Measurements from ENCODE around the gene MASP1.

The MASP1 gene

GRCh38 chr3:187291512-187292132 lies at the start of gene MASP1:
MASP1 (minus strand) TSS chr3:187291737; CDS start chr3:187291632, 105 bp downstream.
- no peak for DNase-seq (ENCODE audit: low spot score in 2 of 2)
- in situ Hi-C loops (cut with MboI; ENCODE audit: low sequenced_read_pairs) = no loop called here
- Histone ChIP-seq H3K36me3 (replicated peaks) (no peaks in the 10 kb centered on the region), H3K4me3 (no peak within 1 kb of the TSS), H3K9me3 (no peaks in the 10 kb centered on the region), H3K4me1 (peaks cover 3% of the 10 kb centered on the region; the same call in 1 of the 2 replicates), H3K27me3 (ENCODE audit: low read depth) (no peaks in the 10 kb centered on the region)

- Histone ChIP-seq H3K4me3 (no peak overlapping the region), H3K36me3 (replicated peaks) (no peaks in the 10 kb centered on the region), H3K9me3 (no peaks in the 10 kb centered on the region), H3K4me1 (no peaks in the 10 kb centered on the region), H3K27me3 (ENCODE audit: low read depth) (no peaks in the 10 kb centered on the region)
- in situ Hi-C loops (cut with MboI; ENCODE audit: low sequenced_read_pairs) = no loop called here
- DNase-seq (ENCODE audit: low spot score in 2 of 2) = no peak
Measured at GRCh38 chr3:187340578-187340977, 49.0 kb upstream of the MASP1 start.

GRCh38 chr3:187336322-187336721 lies 44.8 kb upstream of the MASP1 start:
- Histone ChIP-seq H3K4me3 (no peak overlapping the region), H3K4me1 (no peaks in the 10 kb centered on the region), H3K36me3 (replicated peaks) (no peaks in the 10 kb centered on the region), H3K9me3 (no peaks in the 10 kb centered on the region), H3K27me3 (ENCODE audit: low read depth) (peaks cover 2% of the 10 kb centered on the region; the same call in 1 of the 2 replicates)
- in situ Hi-C loops (cut with MboI; ENCODE audit: low sequenced_read_pairs) = no loop called here
- DNase-seq (ENCODE audit: low spot score in 2 of 2) = no peak

- in situ Hi-C loops (cut with MboI; ENCODE audit: low sequenced_read_pairs) = no loop called here
- Histone ChIP-seq H3K4me3 (no peak overlapping the region), H3K9me3 (no peaks in the 10 kb centered on the region), H3K36me3 (replicated peaks) (no peaks in the 10 kb centered on the region), H3K27me3 (ENCODE audit: low read depth) (peaks cover 2% of the 10 kb centered on the region; the same call in 1 of the 2 replicates), H3K4me1 (no peaks in the 10 kb centered on the region)
- no peak for DNase-seq (ENCODE audit: low spot score in 2 of 2)
Measured at GRCh38 chr3:187334904-187335303, 43.4 kb upstream of the MASP1 start.

- Histone ChIP-seq H3K27me3 (ENCODE audit: low read depth) (peaks cover 19% of the 10 kb centered on the region), H3K4me3 (no peak overlapping the region), H3K9me3 (no peaks in the 10 kb centered on the region), H3K4me1 (no peaks in the 10 kb centered on the region), H3K36me3 (replicated peaks) (no peaks in the 10 kb centered on the region)
- in situ Hi-C loops (cut with MboI; ENCODE audit: low sequenced_read_pairs) = no loop called here
- no peak for DNase-seq (ENCODE audit: low spot score in 2 of 2)
Measured at GRCh38 chr3:187328691-187329090, 37.2 kb upstream of the MASP1 start.

- DNase-seq (ENCODE audit: low spot score in 2 of 2) = no peak
- H3K4me1 ChIP-seq = no peaks in the 10 kb centered on the region
- no peaks in the 10 kb centered on the region for H3K9me3 ChIP-seq
- H3K36me3 ChIP-seq (replicated peaks) = no peaks in the 10 kb centered on the region
- peaks cover 18% of the 10 kb centered on the region for H3K27me3 ChIP-seq (ENCODE audit: low read depth)
- H3K4me3 ChIP-seq = no peak overlapping the region
- in situ Hi-C loops (cut with MboI; ENCODE audit: low sequenced_read_pairs) = no loop called here
Measured at GRCh38 chr3:187327845-187328244, 36.3 kb upstream of the MASP1 start.

- in situ Hi-C loops (cut with MboI; ENCODE audit: low sequenced_read_pairs) = no loop called here
- no peak for DNase-seq (ENCODE audit: low spot score in 2 of 2)
- H3K36me3 ChIP-seq (replicated peaks) = no peaks in the 10 kb centered on the region
- H3K27me3 ChIP-seq (ENCODE audit: low read depth) = peaks cover 20% of the 10 kb centered on the region
- no peaks in the 10 kb centered on the region for H3K4me1 ChIP-seq
- H3K9me3 ChIP-seq = no peaks in the 10 kb centered on the region
- no peak overlapping the region for H3K4me3 ChIP-seq
Measured at GRCh38 chr3:187325632-187326031, 34.1 kb upstream of the MASP1 start.

- peaks cover 23% of the 10 kb centered on the region for H3K27me3 ChIP-seq (ENCODE audit: low read depth)
- in situ Hi-C loops (cut with MboI; ENCODE audit: low sequenced_read_pairs) = no loop called here
- H3K4me1 ChIP-seq = peaks cover 7% of the 10 kb centered on the region; the same call in 1 of the 2 replicates
- no peak for DNase-seq (ENCODE audit: low spot score in 2 of 2)
- no peak overlapping the region for H3K4me3 ChIP-seq
- H3K9me3 ChIP-seq = no peaks in the 10 kb centered on the region
- no peaks in the 10 kb centered on the region for H3K36me3 ChIP-seq (replicated peaks)
Measured at GRCh38 chr3:187323091-187323490, 31.6 kb upstream of the MASP1 start.

- H3K27me3 ChIP-seq (ENCODE audit: low read depth) = peaks cover 20% of the 10 kb centered on the region
- in situ Hi-C loops (cut with MboI; ENCODE audit: low sequenced_read_pairs) = no loop called here
- DNase-seq (ENCODE audit: low spot score in 2 of 2) = no peak
- H3K4me1 ChIP-seq = peaks cover 7% of the 10 kb centered on the region; the same call in 1 of the 2 replicates
- H3K36me3 ChIP-seq (replicated peaks) = no peaks in the 10 kb centered on the region
- H3K9me3 ChIP-seq = no peaks in the 10 kb centered on the region
- no peak overlapping the region for H3K4me3 ChIP-seq
Measured at GRCh38 chr3:187322291-187322690, 30.8 kb upstream of the MASP1 start.

- no peak for DNase-seq (ENCODE audit: low spot score in 2 of 2)
- Histone ChIP-seq H3K4me1 (peaks cover 7% of the 10 kb centered on the region; the same call in 1 of the 2 replicates), H3K36me3 (replicated peaks) (no peaks in the 10 kb centered on the region), H3K9me3 (no peaks in the 10 kb centered on the region), H3K4me3 (no peak overlapping the region), H3K27me3 (ENCODE audit: low read depth) (peaks cover 22% of the 10 kb centered on the region)
- in situ Hi-C loops (cut with MboI; ENCODE audit: low sequenced_read_pairs) = no loop called here
Measured at GRCh38 chr3:187321766-187322165, 30.2 kb upstream of the MASP1 start.

GRCh38 chr3:187319699-187320302 lies 28.3 kb upstream of the MASP1 start:
- no peaks in the 10 kb centered on the region for H3K36me3 ChIP-seq (replicated peaks)
- peak; percentile 43 to 81 for DNase-seq (ENCODE audit: low spot score in 2 of 2)
- H3K4me1 ChIP-seq = peaks cover 7% of the 10 kb centered on the region; the same call in 1 of the 2 replicates
- H3K9me3 ChIP-seq = no peaks in the 10 kb centered on the region
- peaks cover 31% of the 10 kb centered on the region for H3K27me3 ChIP-seq (ENCODE audit: low read depth)
- in situ Hi-C loops (cut with MboI; ENCODE audit: low sequenced_read_pairs) = loop anchor here (5.0 kb wide), 1 partner anchor 362 kb away; no protein-coding TSS in a partner anchor
- no peak overlapping the region for H3K4me3 ChIP-seq

GRCh38 chr3:187318819-187319616 lies 27.5 kb upstream of the MASP1 start:
- Histone ChIP-seq H3K4me1 (peaks cover 7% of the 10 kb centered on the region; the same call in 1 of the 2 replicates), H3K27me3 (ENCODE audit: low read depth) (peaks cover 37% of the 10 kb centered on the region), H3K9me3 (no peaks in the 10 kb centered on the region), H3K4me3 (no peak overlapping the region), H3K36me3 (replicated peaks) (no peaks in the 10 kb centered on the region)
- DNase-seq (ENCODE audit: low spot score in 2 of 2) = peak; percentile 53 to 66
- in situ Hi-C loops (cut with MboI; ENCODE audit: low sequenced_read_pairs) = loop anchor here (5.0 kb wide), 1 partner anchor 363 kb away; no protein-coding TSS in a partner anchor

- Histone ChIP-seq H3K27me3 (ENCODE audit: low read depth) (peaks cover 36% of the 10 kb centered on the region), H3K9me3 (no peaks in the 10 kb centered on the region), H3K4me1 (peaks cover 7% of the 10 kb centered on the region; the same call in 1 of the 2 replicates), H3K36me3 (replicated peaks) (no peaks in the 10 kb centered on the region), H3K4me3 (no peak overlapping the region)
- in situ Hi-C loops (cut with MboI; ENCODE audit: low sequenced_read_pairs) = loop anchor here (5.0 kb wide), 1 partner anchor 366 kb away; no protein-coding TSS in a partner anchor
- no peak for DNase-seq (ENCODE audit: low spot score in 2 of 2)
Measured at GRCh38 chr3:187315872-187316271, 24.3 kb upstream of the MASP1 start.

GRCh38 chr3:187314176-187314575 lies 22.6 kb upstream of the MASP1 start:
- DNase-seq (ENCODE audit: low spot score in 2 of 2) = no peak
- H3K27me3 ChIP-seq (ENCODE audit: low read depth) = peaks cover 31% of the 10 kb centered on the region
- no peak overlapping the region for H3K4me3 ChIP-seq
- H3K9me3 ChIP-seq = no peaks in the 10 kb centered on the region
- H3K36me3 ChIP-seq (replicated peaks) = no peaks in the 10 kb centered on the region
- peaks cover 6% of the 10 kb centered on the region; the same call in 1 of the 2 replicates for H3K4me1 ChIP-seq
- in situ Hi-C loops (cut with MboI; ENCODE audit: low sequenced_read_pairs) = no loop called here
